HepG2 (cell line): Measurements from ENCODE around the gene NAPB. TPM values are rescaled to one million over a fixed set of nuclear protein-coding genes. Genes with fewer than 3 reads are reported as not detected.

Experiments used
- ARID2 ChIP-seq: sonication (generic); formaldehyde crosslinking; IDR thresholded peaks from 2 replicates; pipeline ENCODE4 v1.8.1; 2022; ENCODE audit warnings: mild to moderate bottlenecking, missing genetic modification reagents, borderline replicate concordance
- CBFB ChIP-seq: sonication (generic); formaldehyde crosslinking; IDR thresholded peaks from 2 replicates; pipeline ENCODE4 v1.4.0; 2020; ENCODE audit warnings: missing genetic modification reagents
- ETV6 ChIP-seq: sonication (generic); formaldehyde crosslinking; conservative IDR thresholded peaks from 2 replicates; pipeline ENCODE4 v1.4.0; 2020; ENCODE audit warnings: missing genetic modification reagents
- HNRNPL ChIP-seq: fragments of 200-400 bp; formaldehyde crosslinking; IDR thresholded peaks from 2 replicates; pipeline ENCODE4 v1.6.1; 2017; ENCODE audit warnings: mild to moderate bottlenecking, low read depth, low read length
- ISL2 ChIP-seq: sonication (generic); formaldehyde crosslinking; IDR thresholded peaks from 2 replicates; pipeline ENCODE4 v1.5.0; 2020; ENCODE audit warnings: missing genetic modification reagents
- KDM2A ChIP-seq: sonication (generic); formaldehyde crosslinking; IDR thresholded peaks from 2 replicates; pipeline ENCODE4 v1.4.0; 2020; ENCODE audit warnings: low read depth, missing genetic modification reagents, borderline replicate concordance
- LCORL ChIP-seq, 2 experiments: fragments of 450-650 bp in 1 of 2; sonication (generic) in 1 of 2; formaldehyde crosslinking in 1 of 2; IDR thresholded peaks; 2 replicates each; pipeline versions ENCODE4 v1.5.0 to v1.6.1; 2017 to 2020; ENCODE audit warnings: antibody characterized with exemption in 1 of 2, missing genetic modification reagents in 1 of 2
- MIXL1 ChIP-seq: IDR thresholded peaks from 2 replicates; pipeline ENCODE4 v1.6.1; 2016
- NONO ChIP-seq, 2 experiments: fragments of 450-650 bp in 1 of 2; sonication (generic) in 1 of 2; formaldehyde crosslinking in 1 of 2; IDR thresholded peaks in 1 of 2; conservative IDR thresholded peaks in 1 of 2; 2 replicates each; pipeline versions ENCODE4 v1.6.1 to v1.8.0; 2017 to 2022; ENCODE audit warnings: mild to moderate bottlenecking in 1 of 2, missing genetic modification reagents in 1 of 2, moderate library complexity in 1 of 2
- RCOR2 ChIP-seq: IDR thresholded peaks from 2 replicates; pipeline ENCODE4 v1.6.1; 2016; ENCODE audit warnings: missing biosample characterization, missing genetic modification reagents
- RFX5 ChIP-seq: IDR thresholded peaks from 2 replicates; pipeline ENCODE4 v1.6.1; 2011; ENCODE audit warnings: low read depth, low read length, improper control_type of control experiment
- RFXANK ChIP-seq: IDR thresholded peaks from 2 replicates; pipeline ENCODE4 v1.6.1; 2016
- SYNCRIP ChIP-seq: fragments of 200-400 bp; formaldehyde crosslinking; IDR thresholded peaks from 2 replicates; pipeline ENCODE4 v1.6.1; 2018; ENCODE audit warnings: mild to moderate bottlenecking, low read depth, low read length; ENCODE audit not compliant: insufficient read depth
- TOE1 ChIP-seq: sonication (generic); formaldehyde crosslinking; IDR thresholded peaks from 2 replicates; pipeline ENCODE4 v1.4.0; 2020; ENCODE audit warnings: mild to moderate bottlenecking, missing genetic modification reagents
- TSC22D2 ChIP-seq: sonication (generic); formaldehyde crosslinking; IDR thresholded peaks from 2 replicates; pipeline ENCODE4 v1.5.1; 2020; ENCODE audit warnings: missing genetic modification reagents, mild to moderate bottlenecking, borderline replicate concordance
- ZBTB1 ChIP-seq: sonication (generic); formaldehyde crosslinking; IDR thresholded peaks from 2 replicates; pipeline ENCODE4 v1.4.0; 2020; ENCODE audit warnings: missing genetic modification reagents, borderline replicate concordance
- ZKSCAN8 ChIP-seq: IDR thresholded peaks from 2 replicates; pipeline ENCODE4 v1.6.1; 2016; ENCODE audit warnings: borderline replicate concordance, missing genetic modification reagents, missing compliant biosample characterization
- ZNF260 ChIP-seq: sonication (generic); formaldehyde crosslinking; IDR thresholded peaks from 2 replicates; pipeline ENCODE4 v1.4.0; 2020; ENCODE audit warnings: missing genetic modification reagents, low read depth, mild to moderate bottlenecking, borderline replicate concordance
- ZNF335 ChIP-seq: sonication (generic); formaldehyde crosslinking; IDR thresholded peaks from 2 replicates; pipeline ENCODE4 v1.4.0; 2020; ENCODE audit warnings: missing genetic modification reagents
- ZNF557 ChIP-seq: sonication (generic); formaldehyde crosslinking; IDR thresholded peaks from 2 replicates; pipeline ENCODE4 v1.4.0; 2020; ENCODE audit warnings: missing genetic modification reagents
- ZNF660 ChIP-seq: sonication (generic); formaldehyde crosslinking; IDR thresholded peaks from 2 replicates; pipeline ENCODE4 v1.5.1; 2020; ENCODE audit warnings: mild to moderate bottlenecking, low read depth, missing genetic modification reagents, borderline replicate concordance
- ZNF773 ChIP-seq: sonication (generic); formaldehyde crosslinking; IDR thresholded peaks from 2 replicates; pipeline ENCODE4 v1.4.0; 2020; ENCODE audit warnings: missing genetic modification reagents, borderline replicate concordance
- ZNF883 ChIP-seq: sonication (generic); formaldehyde crosslinking; IDR thresholded peaks from 2 replicates; pipeline ENCODE4 v1.5.1; 2020; ENCODE audit warnings: mild to moderate bottlenecking, missing genetic modification reagents; ENCODE audit errors: not compliant biosample characterization
- polyA plus RNA-seq, 8 experiments: library from polyadenylated mRNA; depleted of rRNA in 3 of 8; stranded (reverse) in 7 of 8; unstranded in 1 of 8; fragments of >200 nt; fragmentation: Illumina TruSeq in 4 of 8; extraction: Trizol in 4 of 8; gene quantifications; 2 replicates each; pipeline versions ENCODE4 v1.2.1 to v1.2.3, GENCODE V29; 2011 to 2016; ENCODE audit warnings: low read depth in 4 of 8, missing spikeins in 1 of 8, mixed read lengths in 1 of 8; ENCODE audit not compliant: insufficient read depth in 1 of 8
- total RNA-seq, 5 experiments: library from RNA; depleted of rRNA; stranded (reverse); fragments of >200 nt; fragmentation: Illumina TruSeq; extraction: Trizol; gene quantifications; 2 replicates each; pipeline ENCODE4 v1.2.3, GENCODE V29; 2016; ENCODE audit warnings: low read depth in 1 of 5
- TF ChIP-seq, protein P1 (sequence below): sonication (generic); formaldehyde crosslinking; conservative IDR thresholded peaks from 2 replicates; pipeline ENCODE4 v1.8.0; 2022; ENCODE audit warnings: missing genetic modification reagents
- TF ChIP-seq, protein P2 (sequence below): sonication (generic); formaldehyde crosslinking; IDR thresholded peaks from 2 replicates; pipeline ENCODE4 v1.4.0; 2020; ENCODE audit warnings: missing genetic modification reagents, mild to moderate bottlenecking, borderline replicate concordance

The NAPB gene
- total and polyA plus RNA-seq, 2 of the 13 experiments (the other 11 are each of a cell fraction or from before 2014, with no cell fraction given), result 15.2 to 16.1 TPM

DNA sequence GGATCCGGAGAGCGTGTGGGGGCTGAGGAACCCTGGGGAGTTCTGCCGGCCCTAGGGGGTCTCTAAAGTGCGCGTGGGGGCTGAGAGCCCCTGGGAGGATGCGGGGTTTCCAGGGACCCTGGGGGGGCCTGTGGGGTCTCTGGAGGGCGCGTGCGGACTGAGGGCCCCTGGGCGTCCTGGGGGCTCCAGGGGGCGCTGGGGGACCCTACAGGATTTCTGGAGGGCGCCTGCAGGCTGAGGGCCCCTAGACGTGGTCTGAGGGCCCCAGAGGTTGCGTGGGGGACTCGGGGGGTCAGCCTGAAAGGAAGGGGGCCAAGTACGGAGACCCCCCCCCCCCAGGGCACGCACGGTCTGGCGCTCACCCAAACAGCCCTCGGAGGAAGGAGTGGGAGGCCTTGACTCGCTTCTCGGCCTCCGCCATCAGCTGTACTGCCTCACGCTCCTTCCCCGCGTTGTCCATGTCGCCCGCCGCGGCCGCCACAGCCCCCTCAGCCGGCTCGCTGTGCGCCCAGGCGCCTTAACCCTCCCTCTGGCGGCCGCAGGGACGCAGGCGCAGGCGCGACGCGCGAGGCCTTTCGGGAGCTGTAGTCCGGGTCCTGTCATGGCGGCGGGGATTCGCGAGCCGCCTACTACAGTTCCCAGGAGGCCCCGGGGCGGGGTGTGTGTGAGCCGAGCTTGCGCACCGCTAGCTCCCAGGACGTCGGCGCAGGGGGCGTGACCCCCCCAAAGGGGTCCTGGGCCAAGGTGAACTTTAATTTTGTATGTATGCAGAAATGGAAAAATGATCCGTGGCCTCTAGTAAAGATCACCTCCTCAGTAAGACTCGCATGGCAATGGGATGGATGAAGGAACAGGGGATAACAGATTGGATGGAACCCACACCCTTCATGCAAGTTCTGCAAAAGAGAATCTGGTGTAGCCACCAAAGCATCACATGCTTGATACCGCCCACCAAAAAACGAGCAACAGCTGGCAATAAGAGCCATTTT, at the start of gene NAPB (continued):
- TF ChIP-seq HNRNPL (no peak), NONO (IDR thresholded peaks at IDR 0.05) (no peak), NONO (CRISPR knock-in tag; conservative IDR thresholded peaks at IDR 0.05) (peak; percentile 95), ZBTB1 (no peak), CBFB (CRISPR knock-in tag) (peak; percentile 89), ZNF773 (no peak; the same call in 1 of the 2 replicates), SYNCRIP (no peak), ZNF335 (CRISPR knock-in tag) (peak; percentile 71; the same call in 1 of the 2 replicates), RCOR2 (CRISPR knock-in tag) (peak; percentile 26; the same call in 1 of the 2 replicates), ZKSCAN8 (CRISPR knock-in tag) (peak; percentile 73; the same call in 1 of the 2 replicates), TSC22D2 (CRISPR knock-in tag) (peak; percentile 83; the same call in 1 of the 2 replicates), ETV6 (CRISPR knock-in tag) (peak; percentile 84; the same call in 1 of the 2 replicates), KDM2A (peak; percentile 97), ZNF260 (CRISPR knock-in tag) (no peak), ZNF883 (CRISPR knock-in tag) (peak; percentile 76), RFX5 (no peak), ZNF660 (CRISPR knock-in tag) (no peak), ISL2 (CRISPR knock-in tag) (peak; percentile 71), LCORL (IDR thresholded peaks at IDR 0.05) (no peak), LCORL (CRISPR knock-in tag; IDR thresholded peaks at IDR 0.05) (peak; percentile 86), ZNF557 (CRISPR knock-in tag) (peak; percentile 85; the same call in 1 of the 2 replicates), RFXANK (CRISPR knock-in tag) (no peak; the same call in 1 of the 2 replicates), MIXL1 (CRISPR knock-in tag) (0 out of 2 replicates have a peak, but pooled peaks have one; percentile 45), ARID2 (CRISPR knock-in tag) (no peak; the same call in 1 of the 2 replicates), TOE1 (peak; percentile 66; the same call in 1 of the 2 replicates)
- TF ChIP-seq, protein P1, sequence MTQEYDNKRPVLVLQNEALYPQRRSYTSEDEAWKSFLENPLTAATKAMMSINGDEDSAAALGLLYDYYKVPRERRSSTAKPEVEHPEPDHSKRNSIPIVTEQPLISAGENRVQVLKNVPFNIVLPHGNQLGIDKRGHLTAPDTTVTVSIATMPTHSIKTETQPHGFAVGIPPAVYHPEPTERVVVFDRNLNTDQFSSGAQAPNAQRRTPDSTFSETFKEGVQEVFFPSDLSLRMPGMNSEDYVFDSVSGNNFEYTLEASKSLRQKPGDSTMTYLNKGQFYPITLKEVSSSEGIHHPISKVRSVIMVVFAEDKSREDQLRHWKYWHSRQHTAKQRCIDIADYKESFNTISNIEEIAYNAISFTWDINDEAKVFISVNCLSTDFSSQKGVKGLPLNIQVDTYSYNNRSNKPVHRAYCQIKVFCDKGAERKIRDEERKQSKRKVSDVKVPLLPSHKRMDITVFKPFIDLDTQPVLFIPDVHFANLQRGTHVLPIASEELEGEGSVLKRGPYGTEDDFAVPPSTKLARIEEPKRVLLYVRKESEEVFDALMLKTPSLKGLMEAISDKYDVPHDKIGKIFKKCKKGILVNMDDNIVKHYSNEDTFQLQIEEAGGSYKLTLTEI (CRISPR knock-in tag), result no peak
- TF ChIP-seq, protein P2, sequence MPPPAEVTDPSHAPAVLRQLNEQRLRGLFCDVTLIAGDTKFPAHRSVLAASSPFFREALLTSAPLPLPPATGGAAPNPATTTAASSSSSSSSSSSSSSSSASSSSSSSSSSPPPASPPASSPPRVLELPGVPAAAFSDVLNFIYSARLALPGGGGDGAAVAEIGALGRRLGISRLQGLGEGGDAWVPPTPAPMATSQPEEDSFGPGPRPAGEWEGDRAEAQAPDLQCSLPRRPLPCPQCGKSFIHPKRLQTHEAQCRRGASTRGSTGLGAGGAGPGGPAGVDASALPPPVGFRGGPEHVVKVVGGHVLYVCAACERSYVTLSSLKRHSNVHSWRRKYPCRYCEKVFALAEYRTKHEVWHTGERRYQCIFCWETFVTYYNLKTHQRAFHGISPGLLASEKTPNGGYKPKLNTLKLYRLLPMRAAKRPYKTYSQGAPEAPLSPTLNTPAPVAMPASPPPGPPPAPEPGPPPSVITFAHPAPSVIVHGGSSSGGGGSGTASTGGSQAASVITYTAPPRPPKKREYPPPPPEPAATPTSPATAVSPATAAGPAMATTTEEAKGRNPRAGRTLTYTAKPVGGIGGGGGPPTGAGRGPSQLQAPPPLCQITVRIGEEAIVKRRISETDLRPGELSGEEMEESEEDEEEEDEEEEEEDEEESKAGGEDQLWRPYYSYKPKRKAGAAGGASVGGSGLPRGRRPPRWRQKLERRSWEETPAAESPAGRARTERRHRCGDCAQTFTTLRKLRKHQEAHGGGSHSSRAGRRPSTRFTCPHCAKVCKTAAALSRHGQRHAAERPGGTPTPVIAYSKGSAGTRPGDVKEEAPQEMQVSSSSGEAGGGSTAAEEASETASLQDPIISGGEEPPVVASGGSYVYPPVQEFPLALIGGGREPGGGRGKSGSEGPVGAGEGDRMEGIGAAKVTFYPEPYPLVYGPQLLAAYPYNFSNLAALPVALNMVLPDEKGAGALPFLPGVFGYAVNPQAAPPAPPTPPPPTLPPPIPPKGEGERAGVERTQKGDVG (CRISPR knock-in tag), result no peak
